Calu3 (cell line): ENCODE data around the gene MUC2. TPM values are rescaled to one million over a fixed set of nuclear protein-coding genes. Genes with fewer than 3 reads are reported as not detected.

Source experiments
- BruUV-seq: library from RNA; stranded (reverse); fragments of 400-500 nt; replicated peaks from 2 replicates; lab custom pipeline; 2021; lab: Mats Ljungman, UMichigan
- CTCF ChIA-PET: fragments of 300-600 bp; sonication (Branson Sonifier 250); formaldehyde crosslinking; loops from one replicate; lab custom pipeline; 2022; ENCODE audit warnings: antibody characterized with exemption; lab: Charles Lee
- DNase-seq: peaks from one replicate; pipeline ENCODE4 v3.0.0; 2022
- H3K27ac Mint-ChIP-seq: one replicate; pipeline ENCODE4 v1.8.0; 2022; ENCODE audit warnings: mixed read lengths; ENCODE audit not compliant: unreplicated experiment
- H3K27me3 Mint-ChIP-seq: one replicate; pipeline ENCODE4 v1.8.0; 2022; ENCODE audit warnings: mixed read lengths; ENCODE audit not compliant: unreplicated experiment
- H3K36me3 Mint-ChIP-seq: one replicate; pipeline ENCODE4 v1.8.0; 2022; ENCODE audit warnings: mild to moderate bottlenecking, moderate library complexity, mixed read lengths; ENCODE audit not compliant: insufficient read depth, unreplicated experiment
- H3K4me1 Mint-ChIP-seq: one replicate; pipeline ENCODE4 v1.8.0; 2022; ENCODE audit warnings: mild to moderate bottlenecking, low read depth, mixed read lengths; ENCODE audit not compliant: unreplicated experiment
- H3K4me3 Mint-ChIP-seq: one replicate; pipeline ENCODE4 v1.8.0; 2022; ENCODE audit warnings: mild to moderate bottlenecking, low read depth, moderate library complexity, mixed read lengths; ENCODE audit not compliant: unreplicated experiment
- H3K9me3 Mint-ChIP-seq: one replicate; pipeline ENCODE4 v1.8.0; 2022; ENCODE audit warnings: low read depth, mixed read lengths; ENCODE audit not compliant: unreplicated experiment
- intact Hi-C: fragments of 100-400 bp; cut with micrococcal nuclease; formaldehyde crosslinking; loops from one replicate; pipeline ENCODE4 v1.10.0; 2022; ENCODE audit not compliant: unreplicated experiment
- total RNA-seq: library from RNA; stranded (reverse); gene quantifications from 2 replicates; pipeline ENCODE4 v1.2.3, GENCODE V29; 2022
- TF ChIP-seq, protein P1 (sequence below): fragments of 200-600 bp; IDR thresholded peaks from one replicate; pipeline ENCODE4 v1.8.0; 2022; ENCODE audit warnings: antibody characterized with exemption; ENCODE audit not compliant: unreplicated experiment

MUC2 gene
- total RNA-seq, 1 experiment from 2014 or later, result not detected

DNA sequence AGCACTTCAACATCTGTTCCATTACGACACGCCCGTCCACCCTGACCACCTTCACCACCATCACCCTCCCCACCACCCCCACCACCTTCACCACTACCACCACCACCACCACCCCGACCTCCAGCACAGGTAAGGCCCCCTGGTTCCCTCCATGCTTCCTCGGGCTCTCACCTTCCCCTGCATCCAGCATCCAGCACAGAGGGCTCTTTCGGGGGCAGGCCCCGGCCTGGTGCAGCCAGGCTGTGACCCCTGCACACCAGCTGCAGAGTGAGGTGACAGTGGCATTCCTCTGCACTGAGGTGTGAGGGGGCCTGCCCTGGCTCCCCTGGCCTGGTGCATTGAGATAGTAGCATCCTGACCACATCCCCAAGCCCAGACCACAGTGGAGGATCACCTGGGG, 18.2 kb downstream of the MUC2 start:
- H3K27ac Mint-ChIP-seq, result no peak overlapping the region
- no peaks in the 10 kb centered on the region for H3K4me1 Mint-ChIP-seq
- H3K4me3 Mint-ChIP-seq, result no peak overlapping the region
- H3K36me3 Mint-ChIP-seq, result peaks cover 8% of the 10 kb centered on the region
- no peak for DNase-seq
- no TSS peak for BruUV-seq
- TF ChIP-seq, protein P1, sequence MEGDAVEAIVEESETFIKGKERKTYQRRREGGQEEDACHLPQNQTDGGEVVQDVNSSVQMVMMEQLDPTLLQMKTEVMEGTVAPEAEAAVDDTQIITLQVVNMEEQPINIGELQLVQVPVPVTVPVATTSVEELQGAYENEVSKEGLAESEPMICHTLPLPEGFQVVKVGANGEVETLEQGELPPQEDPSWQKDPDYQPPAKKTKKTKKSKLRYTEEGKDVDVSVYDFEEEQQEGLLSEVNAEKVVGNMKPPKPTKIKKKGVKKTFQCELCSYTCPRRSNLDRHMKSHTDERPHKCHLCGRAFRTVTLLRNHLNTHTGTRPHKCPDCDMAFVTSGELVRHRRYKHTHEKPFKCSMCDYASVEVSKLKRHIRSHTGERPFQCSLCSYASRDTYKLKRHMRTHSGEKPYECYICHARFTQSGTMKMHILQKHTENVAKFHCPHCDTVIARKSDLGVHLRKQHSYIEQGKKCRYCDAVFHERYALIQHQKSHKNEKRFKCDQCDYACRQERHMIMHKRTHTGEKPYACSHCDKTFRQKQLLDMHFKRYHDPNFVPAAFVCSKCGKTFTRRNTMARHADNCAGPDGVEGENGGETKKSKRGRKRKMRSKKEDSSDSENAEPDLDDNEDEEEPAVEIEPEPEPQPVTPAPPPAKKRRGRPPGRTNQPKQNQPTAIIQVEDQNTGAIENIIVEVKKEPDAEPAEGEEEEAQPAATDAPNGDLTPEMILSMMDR, result no peak
- CTCF ChIA-PET, result no interaction called here
- H3K27me3 Mint-ChIP-seq, result no peaks in the 10 kb centered on the region
- intact Hi-C loops, result no loop called here
- H3K9me3 Mint-ChIP-seq, result peaks cover 3% of the 10 kb centered on the region

DNA sequence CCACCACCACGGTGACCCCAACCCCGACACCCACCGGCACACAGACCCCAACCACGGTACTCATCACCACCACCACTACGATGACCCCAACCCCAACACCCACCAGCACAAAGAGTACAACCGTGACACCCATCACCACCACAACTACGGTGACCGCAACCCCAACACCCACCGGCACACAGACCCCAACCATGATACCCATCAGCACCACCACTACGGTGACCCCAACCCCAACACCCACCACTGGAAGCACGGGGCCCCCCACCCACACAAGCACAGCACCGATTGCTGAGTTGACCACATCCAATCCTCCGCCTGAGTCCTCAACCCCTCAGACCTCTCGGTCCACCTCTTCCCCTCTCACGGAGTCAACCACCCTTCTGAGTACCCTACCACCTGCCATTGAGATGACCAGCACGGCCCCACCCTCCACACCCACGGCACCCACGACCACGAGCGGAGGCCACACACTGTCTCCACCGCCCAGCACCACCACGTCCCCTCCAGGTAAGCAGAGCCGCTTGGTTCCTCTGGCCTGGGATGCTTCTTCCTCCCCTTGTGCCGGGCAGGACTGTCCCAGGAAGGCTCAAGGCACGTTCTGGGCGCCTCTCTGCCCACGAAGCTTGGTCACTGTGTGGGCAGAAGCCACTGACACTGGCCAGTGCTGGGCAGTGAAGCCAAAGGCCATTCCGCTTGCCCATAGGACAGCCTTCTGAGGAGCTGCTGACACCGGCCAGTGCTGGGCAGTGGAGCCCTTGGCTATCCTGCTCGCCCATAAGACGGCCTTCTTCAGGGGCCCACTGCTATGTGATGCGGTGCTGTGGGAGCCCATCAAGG, 25.1 kb downstream of the MUC2 start:
- CTCF ChIA-PET, result no interaction called here
- intact Hi-C loops, result no loop called here
- no peak overlapping the region for H3K27ac Mint-ChIP-seq
- no peak for DNase-seq
- no TSS peak for BruUV-seq
- H3K4me1 Mint-ChIP-seq, result no peaks in the 10 kb centered on the region
- no peak overlapping the region for H3K4me3 Mint-ChIP-seq
- H3K27me3 Mint-ChIP-seq, result no peaks in the 10 kb centered on the region
- TF ChIP-seq, protein P1, result no peak
- peaks cover 3% of the 10 kb centered on the region for H3K9me3 Mint-ChIP-seq
- peaks cover 10% of the 10 kb centered on the region for H3K36me3 Mint-ChIP-seq

DNA sequence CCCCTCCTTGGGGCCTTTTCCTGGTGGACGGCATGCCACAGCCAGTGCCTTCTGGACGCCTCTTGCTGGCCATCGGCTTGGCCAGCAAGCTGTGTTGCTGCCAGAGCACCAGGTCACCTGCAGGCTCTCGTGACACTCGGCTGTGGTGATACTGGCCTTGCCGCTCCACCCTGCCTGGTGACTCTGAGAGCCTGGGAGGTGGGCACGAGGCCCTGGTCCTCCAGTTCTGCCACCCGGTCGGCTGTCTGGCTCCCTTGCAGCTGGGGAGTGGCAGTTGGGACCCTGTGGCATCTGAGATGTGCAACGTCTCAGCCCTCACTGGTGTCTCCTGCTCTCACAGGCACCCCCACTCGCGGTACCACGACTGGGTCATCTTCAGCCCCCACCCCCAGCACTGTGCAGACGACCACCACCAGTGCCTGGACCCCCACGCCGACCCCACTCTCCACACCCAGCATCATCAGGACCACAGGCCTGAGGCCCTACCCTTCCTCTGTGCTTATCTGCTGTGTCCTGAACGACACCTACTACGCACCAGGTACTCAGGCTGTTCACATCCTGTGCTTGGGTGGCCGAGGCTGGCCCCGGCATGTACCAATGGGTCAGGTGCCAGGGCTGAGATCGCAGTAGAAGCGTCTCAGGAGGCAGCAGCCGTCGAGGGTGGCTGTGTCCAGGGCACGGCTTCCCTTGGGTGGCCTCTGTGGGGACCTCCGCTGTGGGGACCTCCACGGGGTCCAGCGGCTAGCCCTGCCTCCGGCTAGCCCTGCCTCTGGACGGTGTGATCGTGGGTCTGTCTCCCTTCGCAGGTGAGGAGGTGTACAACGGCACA, 26.0 kb downstream of the MUC2 start:
- BruUV-seq, result no TSS peak
- Mint-ChIP-seq H3K4me1 (no peaks in the 10 kb centered on the region), H3K36me3 (peaks cover 6% of the 10 kb centered on the region), H3K4me3 (no peak overlapping the region), H3K27me3 (peaks cover 6% of the 10 kb centered on the region), H3K27ac (no peak overlapping the region), H3K9me3 (no peaks in the 10 kb centered on the region)
- intact Hi-C loops, result no loop called here
- CTCF ChIA-PET, result no interaction called here
- TF ChIP-seq, protein P1, result no peak
- no peak for DNase-seq

DNA sequence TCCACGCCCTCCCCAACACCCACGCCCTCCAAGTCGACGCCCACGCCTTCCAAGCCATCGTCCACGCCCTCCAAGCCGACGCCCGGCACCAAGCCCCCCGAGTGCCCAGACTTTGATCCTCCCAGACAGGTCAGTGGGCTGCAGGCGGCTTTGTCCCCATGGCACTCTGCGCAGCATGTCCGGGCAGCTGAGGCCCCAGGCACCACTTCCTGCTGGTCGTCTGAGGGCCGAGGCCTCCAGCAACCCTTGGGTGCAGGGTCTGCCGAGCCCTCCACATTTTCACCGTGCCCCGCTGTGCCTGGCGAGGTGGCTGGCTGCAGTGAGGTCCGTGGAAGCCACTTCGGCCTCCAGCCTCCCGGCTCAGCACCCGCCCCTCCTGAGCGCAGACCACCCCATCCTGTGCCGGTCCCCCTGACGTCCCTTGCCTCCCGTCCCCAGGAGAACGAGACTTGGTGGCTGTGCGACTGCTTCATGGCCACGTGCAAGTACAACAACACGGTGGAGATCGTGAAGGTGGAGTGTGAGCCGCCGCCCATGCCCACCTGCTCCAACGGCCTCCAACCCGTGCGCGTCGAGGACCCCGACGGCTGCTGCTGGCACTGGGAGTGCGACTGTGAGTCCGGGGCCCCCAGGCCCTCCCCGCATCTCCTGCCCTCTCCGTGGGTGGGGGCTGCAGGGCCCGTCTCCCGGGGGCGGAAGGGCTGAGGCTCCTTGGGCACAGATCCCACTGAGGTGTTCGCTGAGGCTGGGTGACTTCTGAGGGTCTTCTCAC, 26.8 kb downstream of the MUC2 start:
- no peak for DNase-seq
- BruUV-seq, result no TSS peak
- H3K36me3 Mint-ChIP-seq, result peaks cover 6% of the 10 kb centered on the region
- H3K4me1 Mint-ChIP-seq, result no peaks in the 10 kb centered on the region
- H3K27ac Mint-ChIP-seq, result no peak overlapping the region
- H3K4me3 Mint-ChIP-seq, result no peak overlapping the region
- intact Hi-C loops, result no loop called here
- CTCF ChIA-PET, result no interaction called here
- no peaks in the 10 kb centered on the region for H3K9me3 Mint-ChIP-seq
- peaks cover 13% of the 10 kb centered on the region for H3K27me3 Mint-ChIP-seq
- TF ChIP-seq, protein P1, result no peak
